GM10847 (cell line): ENCODE measurements around the gene CLCA4.

Source experiments
- POLR2A ChIP-seq: IDR thresholded peaks from 2 replicates; pipeline ENCODE4 v1.6.1; 2011; ENCODE audit not compliant: insufficient read length; ENCODE audit errors: extremely low read depth

The CLCA4 gene

DNA sequence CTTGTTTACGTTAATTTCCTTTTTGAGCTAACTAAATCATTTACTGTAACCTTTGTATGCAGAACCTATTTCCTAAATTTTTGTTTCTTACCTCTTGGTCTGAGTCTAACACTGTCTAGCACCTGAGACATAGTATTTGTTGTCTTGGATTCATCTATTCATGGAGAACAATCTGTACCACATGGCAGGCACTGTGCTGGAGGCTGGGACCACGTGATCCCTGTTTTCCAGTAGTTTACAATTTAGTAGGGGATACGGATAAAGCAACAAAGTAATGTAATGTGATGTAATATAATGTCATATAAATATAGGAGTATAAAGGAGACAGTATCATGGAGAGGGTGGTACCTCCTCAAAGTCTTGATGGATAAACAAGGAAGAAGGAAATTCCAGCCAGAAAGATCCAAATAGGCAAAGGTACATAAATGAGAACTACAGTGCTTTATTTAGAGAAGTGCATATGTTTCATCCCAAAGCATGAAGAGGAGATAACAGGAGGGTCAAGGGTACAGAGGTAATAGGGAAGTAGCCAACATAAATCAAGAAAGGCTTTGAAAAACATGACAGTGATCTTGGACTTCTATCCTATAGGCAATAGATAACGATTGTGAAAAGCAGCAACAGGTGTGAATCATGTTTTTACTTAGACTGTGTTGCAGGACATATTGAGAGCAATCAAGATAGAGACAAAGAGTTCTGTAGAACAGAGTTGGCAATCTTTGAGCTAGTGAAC, 25.9 kb upstream of the CLCA4 start:
- no peak for TF ChIP-seq POLR2A

DNA sequence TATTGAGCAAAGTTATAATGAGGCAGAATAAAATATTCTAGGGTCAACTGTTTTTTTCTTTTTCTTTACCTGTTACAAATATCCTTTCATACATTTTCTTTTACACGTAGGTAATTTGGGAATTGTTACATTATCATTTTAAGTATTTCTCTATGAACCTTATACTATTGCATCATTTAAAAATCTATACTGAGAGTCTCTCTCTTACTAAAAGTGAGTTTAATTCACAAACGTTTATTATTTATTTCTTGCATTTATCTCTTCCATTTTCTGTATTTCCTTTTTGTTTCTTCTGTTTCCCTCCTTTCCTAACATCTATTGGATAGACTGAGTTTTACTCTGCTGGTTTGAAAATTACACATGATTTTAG, 25.4 kb upstream of the CLCA4 start:
- TF ChIP-seq POLR2A = no peak

DNA sequence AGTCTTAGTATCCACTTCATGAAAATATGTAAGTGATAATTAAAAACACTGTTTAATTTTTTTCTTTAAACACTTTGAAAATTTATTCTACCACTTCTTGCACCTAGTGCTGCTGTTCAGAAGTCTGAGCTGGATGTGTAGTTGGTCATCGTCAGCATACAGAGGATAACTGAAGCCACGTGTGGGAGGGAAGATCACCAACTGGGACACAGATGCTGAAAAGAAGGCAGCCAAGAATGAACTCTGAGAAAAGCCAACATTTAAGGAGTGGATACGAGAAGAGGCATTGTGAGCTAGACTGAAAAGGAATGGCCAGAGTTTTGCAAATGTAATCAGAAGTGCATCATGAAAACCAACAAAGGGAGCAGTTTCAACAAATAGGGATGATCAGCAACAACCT, 24.6 kb upstream of the CLCA4 start:
- TF ChIP-seq POLR2A = no peak

- TF ChIP-seq POLR2A = no peak
Observed at GRCh38 chr1:86523670-86524354, 23.1 kb upstream of the CLCA4 start.

DNA sequence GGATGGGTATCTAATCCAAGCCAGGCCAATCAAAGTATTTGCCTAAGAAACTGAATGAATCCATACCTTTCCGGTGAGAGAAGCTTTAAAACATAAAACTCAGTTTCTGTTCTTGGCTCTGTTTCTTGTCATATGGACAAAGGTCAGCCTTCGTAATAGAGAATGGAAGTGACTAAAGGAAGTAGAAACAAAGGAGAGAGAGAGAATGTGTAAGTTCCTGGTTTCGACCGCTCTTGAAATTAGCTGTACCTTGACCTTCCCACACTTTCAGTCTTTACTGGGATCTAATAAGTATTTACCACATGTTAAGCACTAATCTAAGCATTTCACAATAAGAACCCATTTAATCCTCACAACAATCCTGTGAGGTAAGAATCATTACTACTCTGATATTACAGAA, 19.6 kb upstream of the CLCA4 start:
- TF ChIP-seq POLR2A = no peak

DNA sequence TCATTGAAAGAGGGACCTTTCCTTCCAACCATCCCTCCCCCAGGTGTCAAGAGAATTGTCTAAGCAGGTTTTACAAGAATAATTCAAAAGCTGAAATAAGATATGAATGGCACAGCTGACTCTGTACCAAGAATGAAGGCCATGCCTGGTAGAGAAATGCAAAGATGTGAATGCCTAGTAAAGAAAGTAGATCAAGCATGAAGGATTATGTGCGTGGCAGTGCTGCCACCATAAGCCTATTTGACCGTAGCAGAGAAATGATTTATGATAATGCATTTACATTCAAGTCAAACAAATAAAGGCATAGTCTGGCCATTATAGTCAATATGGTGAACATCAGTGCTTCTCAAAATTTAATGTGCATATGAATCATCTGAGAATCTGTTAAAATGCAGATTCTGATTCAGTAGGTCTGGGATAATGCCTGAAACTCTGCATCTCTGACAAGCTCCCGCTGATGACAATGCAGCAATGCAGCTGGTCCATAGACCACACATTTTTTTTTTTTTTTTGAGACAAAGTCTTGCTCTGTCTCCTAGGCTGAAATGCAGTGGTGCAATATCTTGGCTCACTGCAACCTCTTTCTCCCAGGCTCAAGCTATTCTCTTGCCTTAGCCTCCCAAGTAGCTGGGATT, 16.6 kb upstream of the CLCA4 start:
- no peak for TF ChIP-seq POLR2A

GRCh38 chr1:86537928-86538695, 8.8 kb upstream of the CLCA4 start:
- TF ChIP-seq POLR2A = no peak

- no peak for TF ChIP-seq POLR2A
Observed at GRCh38 chr1:86538775-86539174, 8.1 kb upstream of the CLCA4 start.

DNA sequence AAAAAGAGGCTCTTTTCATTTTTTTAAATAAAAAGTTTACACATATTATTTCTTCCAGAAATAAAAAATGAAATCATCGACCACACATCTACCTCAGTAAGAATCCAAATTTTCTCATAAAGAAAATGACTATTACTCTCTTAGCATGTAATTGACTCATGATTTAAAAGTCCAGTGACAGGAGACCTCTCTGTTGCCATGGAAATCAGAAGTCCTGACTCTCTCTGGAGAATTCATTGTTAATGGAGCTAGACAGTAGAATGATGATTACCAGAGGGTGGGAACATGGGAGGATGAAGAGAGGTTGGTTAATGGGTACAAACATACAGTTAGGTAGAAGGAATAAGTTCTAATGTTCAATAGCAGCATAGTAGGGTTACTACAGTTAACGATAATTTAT, 5.0 kb upstream of the CLCA4 start:
- TF ChIP-seq POLR2A = no peak

GRCh38 chr1:86542631-86543030, 4.2 kb upstream of the CLCA4 start:
- no peak for TF ChIP-seq POLR2A

- no peak for TF ChIP-seq POLR2A
Observed at GRCh38 chr1:86548839-86549238, 2.0 kb downstream of the CLCA4 start.

- no peak for TF ChIP-seq POLR2A
Observed at GRCh38 chr1:86551305-86551704, 4.4 kb downstream of the CLCA4 start.

GRCh38 chr1:86552376-86552775, 5.5 kb downstream of the CLCA4 start:
- no peak for TF ChIP-seq POLR2A

DNA sequence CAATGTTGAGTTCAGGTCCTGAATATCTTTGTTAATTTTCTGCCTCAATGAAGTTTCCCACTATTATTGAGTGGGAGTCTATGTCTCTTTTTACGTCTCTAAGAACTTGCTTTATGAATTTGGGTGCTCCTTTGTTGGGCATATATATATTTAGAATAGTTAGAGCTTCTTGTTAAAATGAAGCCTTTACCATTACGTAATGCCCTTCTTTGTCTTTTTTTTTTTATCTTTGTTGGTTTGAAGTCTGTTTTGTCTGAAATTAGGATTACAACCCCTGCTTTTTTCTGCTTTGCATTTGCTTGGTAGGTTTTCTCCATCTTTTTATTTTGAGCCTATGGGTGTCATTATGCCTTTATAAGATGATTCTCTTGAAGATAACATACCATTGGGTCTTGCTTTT, 10.9 kb downstream of the CLCA4 start:
- no peak for TF ChIP-seq POLR2A

GRCh38 chr1:86563849-86564248, 17.0 kb downstream of the CLCA4 start:
- no peak for TF ChIP-seq POLR2A

DNA sequence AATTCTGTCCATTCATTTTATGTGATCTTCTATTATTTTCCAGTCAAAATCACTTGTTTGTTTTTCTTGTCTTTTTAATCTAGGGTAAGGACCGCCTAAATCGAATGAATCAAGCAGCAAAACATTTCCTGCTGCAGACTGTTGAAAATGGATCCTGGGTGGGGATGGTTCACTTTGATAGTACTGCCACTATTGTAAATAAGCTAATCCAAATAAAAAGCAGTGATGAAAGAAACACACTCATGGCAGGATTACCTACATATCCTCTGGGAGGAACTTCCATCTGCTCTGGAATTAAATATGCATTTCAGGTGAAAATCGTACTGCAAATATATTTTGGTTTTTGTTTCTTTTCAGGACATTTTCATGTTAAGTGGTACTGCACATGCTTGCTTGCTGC, 20.5 kb downstream of the CLCA4 start:
- no peak for TF ChIP-seq POLR2A
